Measurements from ENCODE around the gene RREB1.

RREB1 gene

GRCh38 chr6:7100072-7100752 lies 7.5 kb upstream of the RREB1 start:
- no peak for DNase-seq (ENCODE audit: low read depth)

GRCh38 chr6:7100753-7101081 lies 7.0 kb upstream of the RREB1 start:
- DNase-seq (ENCODE audit: low read depth), result no peak

GRCh38 chr6:7101290-7101689 lies 6.5 kb upstream of the RREB1 start:
- no peak for DNase-seq (ENCODE audit: low read depth)

- DNase-seq (ENCODE audit: low read depth), result no peak
Measured at GRCh38 chr6:7104752-7105151, 3.0 kb upstream of the RREB1 start.

- DNase-seq (ENCODE audit: low read depth), result no peak
Measured at GRCh38 chr6:7106215-7106751, 1.5 kb upstream of the RREB1 start.

- DNase-seq (ENCODE audit: low read depth), result no peak
Measured at GRCh38 chr6:7106752-7107577, 796 bp upstream of the RREB1 start.

- DNase-seq (ENCODE audit: low read depth), result peak; percentile 32
Measured at GRCh38 chr6:7108196-7108963, 619 bp downstream of the RREB1 start.

GRCh38 chr6:7108964-7109836 lies 1.4 kb downstream of the RREB1 start:
- peak; percentile 69 for DNase-seq (ENCODE audit: low read depth)

GRCh38 chr6:7110092-7110792 lies 2.5 kb downstream of the RREB1 start:
- no peak for DNase-seq (ENCODE audit: low read depth)

GRCh38 chr6:7111095-7111690 lies 3.4 kb downstream of the RREB1 start:
- DNase-seq (ENCODE audit: low read depth), result no peak

GRCh38 chr6:7112171-7112570 lies 4.4 kb downstream of the RREB1 start:
- no peak for DNase-seq (ENCODE audit: low read depth)

GRCh38 chr6:7112741-7113313 lies 5.1 kb downstream of the RREB1 start:
- DNase-seq (ENCODE audit: low read depth), result no peak

GRCh38 chr6:7114744-7115458 lies 7.1 kb downstream of the RREB1 start:
- DNase-seq (ENCODE audit: low read depth), result no peak

GRCh38 chr6:7115543-7116231 lies 7.9 kb downstream of the RREB1 start:
- DNase-seq (ENCODE audit: low read depth), result no peak

GRCh38 chr6:7119272-7119801 lies 11.6 kb downstream of the RREB1 start:
- DNase-seq (ENCODE audit: low read depth), result no peak

- no peak for DNase-seq (ENCODE audit: low read depth)
Measured at GRCh38 chr6:7121700-7122241, 14.0 kb downstream of the RREB1 start.

GRCh38 chr6:7122684-7123083 lies 14.9 kb downstream of the RREB1 start:
- DNase-seq (ENCODE audit: low read depth), result no peak

GRCh38 chr6:7124114-7124513 lies 16.4 kb downstream of the RREB1 start:
- DNase-seq (ENCODE audit: low read depth), result no peak

Measured in stromal cell of bone marrow (primary cell).